Right kidney (tissue), 1 donor: ENCODE results near the gene TPRKB.
A peak's percentile ranks its signal among the peaks of the same experiment; 100 is the strongest.
"Not testable (repeated sequence)": the region's sequence is repeated elsewhere in the genome, so short reads cannot be mapped to it uniquely, and the experiment has no call there.

Experiments used
- DNase-seq: peaks from one replicate; pipeline ENCODE4 v3.0.0-alpha.2; 2016

The TPRKB gene

DNA sequence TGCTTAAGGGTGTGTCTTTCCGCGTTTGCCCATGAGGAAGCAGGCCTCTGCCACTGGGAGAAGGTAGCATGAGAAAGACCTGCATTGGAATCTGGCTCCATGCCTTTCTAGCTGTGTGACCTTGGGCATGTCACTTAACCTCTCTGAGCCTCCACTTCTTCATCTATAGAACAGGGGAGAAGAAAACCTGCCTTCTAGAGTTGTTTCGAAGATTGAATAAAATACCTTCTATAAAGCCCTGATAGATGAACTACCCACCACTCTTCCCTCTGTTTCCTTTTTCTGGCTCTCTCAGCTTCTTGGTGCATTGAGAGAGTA is 35.7 kb downstream of the TPRKB start:
- DNase-seq = not testable (repeated sequence)

DNA sequence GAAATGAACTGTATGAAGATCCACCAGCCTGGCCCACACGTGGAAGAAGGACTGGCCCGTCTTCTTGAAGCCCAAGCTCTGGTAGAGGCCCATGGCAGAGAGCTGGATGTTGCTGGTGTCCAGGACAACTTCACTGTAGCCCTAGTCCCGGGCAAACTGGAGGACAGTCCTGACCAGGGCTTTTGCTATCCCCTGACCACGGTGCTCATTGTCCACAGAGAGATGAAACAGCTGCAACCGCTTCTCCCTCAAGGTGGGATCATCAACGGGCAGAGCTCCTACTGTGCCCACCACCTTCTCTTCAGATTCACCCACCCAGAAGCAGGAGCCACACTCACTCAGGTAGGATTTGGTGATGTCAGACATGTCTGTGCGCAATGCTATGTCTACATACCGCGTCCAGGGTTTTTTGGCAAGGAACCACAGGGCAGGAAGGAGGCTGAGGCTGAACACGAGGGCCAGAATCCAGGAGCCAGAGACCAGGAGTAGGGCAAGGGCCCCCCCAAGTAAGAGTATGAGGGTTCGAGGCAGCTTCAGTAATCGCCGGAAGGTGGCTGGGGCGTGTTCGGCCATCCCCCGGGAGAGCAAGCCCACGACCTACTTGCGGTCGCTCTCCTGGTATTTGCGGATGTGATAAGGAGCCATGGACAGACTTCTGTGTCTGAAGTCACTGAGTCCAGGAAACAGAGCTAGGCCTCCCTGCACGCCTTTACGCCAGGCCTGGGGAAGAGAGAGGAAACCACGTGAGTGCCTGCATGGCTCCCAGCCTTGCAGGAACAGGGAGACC is 36.3 kb downstream of the TPRKB start:
- no peak for DNase-seq

DNA sequence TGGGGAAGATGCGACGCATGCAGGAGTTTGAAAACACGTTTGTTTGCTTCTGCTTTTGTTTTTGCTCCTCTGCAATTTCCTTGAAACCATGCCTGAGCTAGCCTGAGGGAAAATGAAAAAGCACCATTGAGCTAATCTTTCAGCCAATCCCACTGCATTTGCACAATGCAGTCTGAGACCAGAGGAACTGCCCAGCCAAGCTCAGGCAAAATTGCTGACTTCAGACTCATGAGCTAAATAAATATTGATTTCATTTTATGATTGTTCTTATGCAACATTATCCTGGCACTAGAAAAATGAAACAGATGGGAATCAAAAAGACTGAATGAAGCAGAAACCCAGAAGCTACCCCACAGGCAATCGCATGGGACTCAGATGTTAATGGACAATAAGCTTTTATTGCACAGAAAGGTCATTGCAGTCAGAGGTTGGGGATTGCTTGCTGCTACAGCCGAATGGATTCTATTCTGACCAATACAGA is 37.0 kb downstream of the TPRKB start:
- no peak for DNase-seq

DNA sequence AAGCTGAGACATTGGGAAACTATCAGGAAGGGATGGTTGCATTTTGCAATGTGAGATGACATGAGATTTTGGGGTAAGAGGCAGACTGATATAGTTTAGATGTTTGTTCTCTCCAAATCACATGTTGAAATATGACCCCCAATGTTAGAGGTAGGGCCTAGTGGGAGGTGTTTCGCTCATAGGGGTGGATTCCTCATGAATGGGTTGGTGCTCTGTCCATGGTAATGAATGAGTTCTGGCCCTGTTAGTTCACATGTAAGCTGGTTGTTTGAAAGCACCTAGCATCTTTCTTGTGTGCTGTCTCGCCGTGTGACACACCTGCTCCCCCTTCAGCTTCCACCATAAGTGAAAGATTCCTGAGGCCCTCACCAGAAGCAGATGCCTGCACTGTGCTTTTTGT is 37.7 kb downstream of the TPRKB start:
- no peak for DNase-seq

DNA sequence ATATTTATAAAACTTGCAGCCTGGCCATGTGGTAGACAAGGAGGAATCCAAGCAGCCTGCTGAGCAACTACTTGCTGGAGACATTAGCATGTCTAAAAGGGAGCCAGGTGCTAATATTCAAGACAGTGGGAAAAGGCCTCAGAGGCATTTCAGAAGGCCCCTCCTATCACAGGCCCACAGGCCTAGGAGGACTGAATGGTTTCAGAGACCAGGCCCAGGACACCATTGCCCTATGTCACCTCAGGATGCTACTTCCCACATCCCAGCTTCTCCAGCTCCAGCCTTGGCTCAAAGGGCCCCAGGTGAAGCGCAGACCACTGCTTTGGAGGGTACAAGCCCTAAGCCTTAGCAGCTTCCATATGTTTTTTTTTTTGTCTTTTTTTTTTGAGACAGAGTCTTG is 39.0 kb downstream of the TPRKB start:
- no peak for DNase-seq

DNA sequence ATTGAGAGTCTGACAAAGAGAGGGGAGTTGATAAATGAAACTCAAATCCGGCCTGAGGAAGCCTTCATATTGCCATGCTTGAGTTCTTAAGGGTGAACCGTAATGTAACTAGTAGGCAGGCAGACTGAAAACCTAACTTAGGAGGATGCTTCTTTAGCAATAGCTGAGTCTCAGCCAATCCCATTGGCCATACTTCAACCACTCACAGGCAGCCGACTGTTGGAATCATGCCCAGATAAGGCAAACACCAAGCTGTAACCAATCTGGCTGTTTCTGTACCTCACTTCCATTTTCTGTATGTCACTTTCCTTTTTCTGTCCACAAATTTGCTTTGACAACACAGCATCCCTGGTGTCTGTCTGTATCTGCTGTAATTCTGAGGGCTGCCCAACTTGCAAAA is 39.5 kb downstream of the TPRKB start:
- DNase-seq = no peak

DNA sequence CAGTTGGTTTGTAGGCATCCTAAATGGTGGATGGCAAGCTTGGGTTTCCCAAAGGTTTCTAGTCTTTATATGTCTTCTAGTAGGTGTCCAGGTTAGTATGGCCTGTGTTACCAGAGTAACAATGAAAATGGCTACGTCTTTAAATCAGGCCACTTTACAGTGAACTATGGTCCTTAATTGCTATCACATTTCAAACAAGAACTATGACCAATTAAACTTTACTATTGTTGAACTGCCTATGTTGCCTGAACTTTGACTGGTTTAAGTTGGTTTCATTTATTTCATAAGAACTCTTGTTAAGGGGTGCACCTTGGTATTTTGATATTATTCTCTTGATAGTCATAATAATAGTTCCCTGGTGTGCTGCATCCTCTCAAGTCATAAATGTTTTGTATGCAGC is 40.2 kb downstream of the TPRKB start:
- not testable (repeated sequence) for DNase-seq

DNA sequence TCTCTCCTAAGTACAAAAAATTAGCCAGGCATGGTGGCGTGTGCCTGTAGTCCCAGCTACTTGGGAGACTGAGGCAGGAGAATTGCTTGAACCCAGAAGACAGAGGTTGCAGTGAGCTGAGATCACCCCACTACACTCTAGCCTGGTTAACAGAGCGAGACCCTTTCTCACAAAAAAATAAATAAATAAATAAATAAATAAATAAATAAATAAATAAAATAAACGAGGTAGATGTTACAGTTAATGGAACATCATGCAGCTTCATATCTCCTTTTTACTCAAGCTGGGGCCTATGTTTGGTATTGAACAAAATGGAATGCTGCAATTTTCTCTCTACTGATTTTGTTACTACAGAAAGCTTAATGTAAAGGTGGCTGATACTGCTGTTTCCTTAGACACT is 40.6 kb downstream of the TPRKB start:
- not testable (repeated sequence) for DNase-seq

DNA sequence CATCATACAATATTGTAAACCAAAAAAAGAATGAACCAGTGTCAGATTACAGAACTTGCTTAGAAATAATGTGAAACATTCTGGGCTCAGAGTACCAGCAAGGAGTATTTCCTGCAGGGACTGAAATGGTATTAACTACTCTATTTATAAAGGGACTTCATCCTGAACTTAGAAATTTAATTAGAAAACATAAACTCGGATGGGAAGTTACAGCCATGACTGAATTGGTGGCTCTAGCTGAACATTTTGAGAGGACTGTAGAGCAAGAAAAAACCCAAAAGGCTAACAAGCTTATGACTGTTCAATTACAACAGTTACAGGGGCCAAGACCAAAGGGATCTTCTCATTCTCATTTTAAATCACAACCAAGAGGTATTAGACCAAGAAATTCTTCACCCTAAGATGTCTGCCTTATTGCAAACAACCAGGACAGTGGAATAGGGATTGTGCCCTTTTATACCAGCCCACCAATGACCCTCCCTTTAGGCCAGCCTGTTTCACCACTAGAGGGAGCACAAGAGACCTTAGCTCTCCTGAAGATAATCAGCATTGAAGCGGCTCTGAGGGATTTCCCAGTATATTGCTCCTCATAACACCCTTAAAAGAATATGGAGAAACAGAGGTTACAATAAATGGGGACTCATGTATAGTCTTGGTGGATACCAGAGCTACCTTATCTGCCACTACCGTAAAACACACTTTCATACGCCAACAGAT is 46.6 kb downstream of the TPRKB start:
- DNase-seq = not testable (repeated sequence)

DNA sequence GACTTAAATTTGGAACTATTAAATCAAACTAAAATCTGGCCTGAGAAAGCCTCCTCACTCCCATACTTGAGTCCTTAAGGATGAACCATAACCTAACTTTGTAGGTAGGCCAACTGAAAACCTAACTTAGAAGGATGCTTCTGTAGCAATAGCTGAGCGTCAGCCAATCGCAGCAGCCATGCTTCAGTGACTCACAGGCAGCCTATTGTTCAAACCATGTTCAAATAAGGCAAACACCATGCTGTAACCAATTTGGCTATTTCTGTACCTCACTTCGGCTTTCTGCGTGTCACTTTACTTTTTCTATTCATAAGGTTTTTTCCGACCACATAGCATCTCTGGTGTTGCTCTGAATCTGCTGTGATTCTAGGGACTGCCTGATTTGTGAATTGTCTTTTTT is 48.7 kb downstream of the TPRKB start:
- DNase-seq = not testable (repeated sequence)

DNA sequence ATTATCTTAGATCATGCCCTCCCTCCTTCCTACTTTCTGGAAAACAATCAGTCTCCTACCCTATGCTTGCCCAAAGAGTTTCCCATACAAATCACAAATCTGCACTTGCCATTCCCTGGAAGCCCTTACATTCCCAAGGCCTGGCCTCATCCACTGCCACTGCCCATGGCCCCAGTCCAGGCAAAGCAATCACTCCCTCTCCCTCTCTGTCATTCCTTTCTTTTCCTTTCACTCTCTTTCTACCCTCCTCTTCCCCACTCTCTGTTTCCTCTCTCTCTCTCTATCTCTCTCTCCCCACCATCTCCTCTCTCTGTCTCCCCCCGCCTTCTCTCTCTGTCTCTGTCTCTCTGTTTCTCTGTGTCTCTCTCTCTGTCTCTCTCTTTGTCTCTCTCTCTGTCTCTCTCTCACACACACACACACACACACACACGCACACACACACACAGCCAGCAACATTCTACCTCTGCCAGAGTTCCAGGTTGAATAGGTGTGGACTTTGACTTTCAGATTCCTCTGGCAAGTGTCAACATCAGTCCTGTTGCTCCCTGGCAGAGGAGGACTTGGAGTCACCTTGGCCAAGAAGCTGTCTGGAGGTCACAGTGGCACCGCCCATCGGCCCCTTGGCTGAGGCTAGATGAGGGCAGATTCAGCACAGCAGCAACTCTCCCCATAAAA is 51.2 kb downstream of the TPRKB start:
- peak; percentile 8 for DNase-seq

DNA sequence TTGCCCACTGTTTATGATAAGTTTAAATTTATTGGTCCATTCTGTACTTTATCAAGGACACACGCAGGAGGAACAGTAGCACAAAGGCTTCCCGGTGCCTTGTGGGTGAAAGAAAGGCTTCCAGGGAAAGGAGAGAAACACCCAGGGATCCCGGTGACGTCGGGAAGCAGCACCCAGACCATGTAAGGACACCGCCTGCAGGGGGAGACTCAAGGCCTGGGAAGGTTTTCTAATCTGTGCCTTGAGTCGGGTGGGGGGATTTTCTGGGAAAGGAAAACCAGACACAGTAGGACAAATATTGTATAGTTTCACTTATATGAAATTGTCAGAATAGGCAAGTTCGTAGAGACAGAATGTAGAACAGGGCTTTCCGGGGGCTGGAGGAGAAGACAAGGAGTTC is 52.2 kb downstream of the TPRKB start:
- not testable (repeated sequence) for DNase-seq

DNA sequence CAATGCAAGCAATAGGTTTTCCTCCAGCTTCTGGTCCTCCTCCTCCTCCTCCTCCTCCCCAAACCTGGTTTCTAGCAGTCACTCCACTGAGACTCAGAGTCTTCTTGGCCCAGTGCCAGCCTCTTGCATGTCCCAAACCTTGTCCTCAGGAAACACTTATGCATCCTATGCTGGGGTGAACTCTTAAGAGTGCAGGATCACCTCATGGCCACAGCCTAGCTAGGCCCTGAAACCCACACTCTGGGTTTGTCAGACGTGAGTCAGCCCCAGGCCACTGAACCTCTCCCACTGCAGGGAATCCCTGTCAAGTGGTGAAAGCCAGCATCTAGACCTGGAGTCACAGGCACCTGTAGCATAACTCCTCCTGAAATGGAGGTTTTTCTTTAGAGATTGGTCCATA is 52.8 kb downstream of the TPRKB start:
- not testable (repeated sequence) for DNase-seq

DNA sequence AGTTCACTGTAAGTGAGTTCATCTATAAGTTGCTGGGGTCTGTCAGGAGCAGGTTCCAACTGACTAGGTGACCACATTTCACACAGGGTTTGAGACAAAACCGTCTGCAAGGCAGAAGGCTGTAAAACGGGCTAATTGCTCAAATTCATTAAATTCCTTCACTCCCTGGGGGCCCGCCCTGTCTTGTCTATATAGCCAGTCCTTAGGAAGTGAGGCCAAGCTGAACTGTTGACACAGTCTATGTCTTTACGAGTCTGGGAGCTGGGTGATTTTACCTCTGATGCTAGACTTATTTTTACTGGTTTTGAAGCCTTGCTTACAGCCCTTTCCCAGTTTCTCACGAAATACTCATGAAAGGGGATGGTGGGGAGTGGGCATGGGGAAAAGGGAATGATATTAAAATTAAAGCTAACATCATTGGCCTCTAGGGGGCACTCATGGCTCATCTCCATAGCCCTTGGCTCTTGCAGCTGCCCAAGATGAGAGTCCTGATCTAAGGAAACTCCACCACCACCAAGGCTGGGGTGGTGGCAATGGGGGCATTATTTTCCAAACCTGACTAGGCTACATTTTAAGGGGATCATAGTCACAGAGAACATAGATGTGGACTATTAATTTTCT is 57.1 kb downstream of the TPRKB start:
- DNase-seq = not testable (repeated sequence)
